ENCODE results near the gene MGMT.

The MGMT gene

GRCh38 chr10:129541748-129542487, 74.9 kb downstream of the MGMT start:
- no peak overlapping the region for H3K4me3 ChIP-seq (ENCODE audit: low read depth, low read length)
- TF ChIP-seq CTCF (IDR thresholded peaks at IDR 0.05; ENCODE audit: low read depth, low read length) = no peak
- DNase-seq (ENCODE audit: low read depth, low spot score) = no peak
- in situ Hi-C loops (cut with HindIII; ENCODE audit: low sequenced_read_pairs) = no loop called here

GRCh38 chr10:129542589-129542988, 75.5 kb downstream of the MGMT start:
- no peak for TF ChIP-seq CTCF (IDR thresholded peaks at IDR 0.05; ENCODE audit: low read depth, low read length)

GRCh38 chr10:129544205-129545202, 77.5 kb downstream of the MGMT start:
- in situ Hi-C loops (cut with HindIII; ENCODE audit: low sequenced_read_pairs) = no loop called here
- H3K4me3 ChIP-seq (ENCODE audit: low read depth, low read length) = no peak overlapping the region
- no peak for DNase-seq (ENCODE audit: low read depth, low spot score)
- no peak for TF ChIP-seq CTCF (IDR thresholded peaks at IDR 0.05; ENCODE audit: low read depth, low read length)

More at GRCh38 chr10:129542589-129542988, 75.5 kb downstream of the MGMT start:
- no peak for DNase-seq (ENCODE audit: low read depth, low spot score)
- in situ Hi-C loops (cut with HindIII; ENCODE audit: low sequenced_read_pairs) = no loop called here
- H3K4me3 ChIP-seq (ENCODE audit: low read depth, low read length) = no peak overlapping the region

GRCh38 chr10:129545261-129545660, 78.2 kb downstream of the MGMT start:
- H3K4me3 ChIP-seq (ENCODE audit: low read depth, low read length) = no peak overlapping the region
- TF ChIP-seq CTCF (IDR thresholded peaks at IDR 0.05; ENCODE audit: low read depth, low read length) = no peak
- DNase-seq (ENCODE audit: low read depth, low spot score) = no peak
- in situ Hi-C loops (cut with HindIII; ENCODE audit: low sequenced_read_pairs) = no loop called here

GRCh38 chr10:129546106-129546505, 79.1 kb downstream of the MGMT start:
- in situ Hi-C loops (cut with HindIII; ENCODE audit: low sequenced_read_pairs) = no loop called here
- TF ChIP-seq CTCF (IDR thresholded peaks at IDR 0.05; ENCODE audit: low read depth, low read length) = no peak
- DNase-seq (ENCODE audit: low read depth, low spot score) = no peak
- no peak overlapping the region for H3K4me3 ChIP-seq (ENCODE audit: low read depth, low read length)

- TF ChIP-seq CTCF (IDR thresholded peaks at IDR 0.05; ENCODE audit: low read depth, low read length) = no peak
- in situ Hi-C loops (cut with HindIII; ENCODE audit: low sequenced_read_pairs) = no loop called here
- H3K4me3 ChIP-seq (ENCODE audit: low read depth, low read length) = no peak overlapping the region
- DNase-seq (ENCODE audit: low read depth, low spot score) = no peak
Measured at GRCh38 chr10:129547608-129548007, 80.6 kb downstream of the MGMT start.

Data from astrocyte of the spinal cord (primary cell).